Esophagus squamous epithelium (tissue), 5 donors: ENCODE measurements around the gene SLC28A3. TPM values are rescaled to one million over a fixed set of nuclear protein-coding genes. Genes with fewer than 3 reads are reported as not detected.
A peak's percentile ranks its signal among the peaks of the same experiment; 100 is the strongest.

Source experiments
- DNase-seq: peaks from one replicate; lab custom pipeline; 2025; lab: John Stamatoyannopoulos, UW
- H3K27ac ChIP-seq, 4 donors: fragments of 200-600 bp; sonication (generic); one replicate each; pipeline ENCODE4 v1.5.1; 2016 to 2019; ENCODE audit warnings: mild to moderate bottlenecking in 1 of 4
- H3K27me3 ChIP-seq, 4 donors: fragments of 200-600 bp; sonication (generic); 1 replicate in 3 of 4; 2 replicates in 1 of 4; pipeline versions ENCODE4 v1.5.1 to v1.6.0; 2017 to 2021; ENCODE audit warnings: antibody characterized with exemption in 1 of 4
- H3K36me3 ChIP-seq, 3 donors: fragments of 200-600 bp; sonication (generic); one replicate each; pipeline ENCODE4 v1.5.1; 2016 to 2019
- H3K4me1 ChIP-seq, 3 donors: fragments of 200-600 bp; sonication (generic); one replicate each; pipeline ENCODE4 v1.5.1; 2017 to 2019
- H3K4me3 ChIP-seq, 4 donors: fragments of 200-600 bp; sonication (generic); 1 replicate in 3 of 4; 2 replicates in 1 of 4; pipeline ENCODE4 v1.5.1; 2016 to 2019; ENCODE audit warnings: mild to moderate bottlenecking in 2 of 4, moderate library complexity in 1 of 4
- H3K9me3 ChIP-seq, 3 donors: fragments of 200-600 bp; sonication (generic); one replicate each; pipeline ENCODE4 v1.5.1; 2016 to 2019
- CTCF ChIP-seq, 6 experiments: fragments of 450-650 bp in 4 of 6; fragments of 200-600 bp in 2 of 6; sonication (generic) in 2 of 6; IDR thresholded peaks; one replicate each; pipeline ENCODE4 v1.5.1; 2016 to 2019; ENCODE audit warnings: antibody characterized with exemption in 6 of 6, mild to moderate bottlenecking in 4 of 6, moderate library complexity in 4 of 6
- POLR2A ChIP-seq, 4 donors: fragments of 450-650 bp; IDR thresholded peaks; one replicate each; pipeline ENCODE4 v1.6.1; 2017; ENCODE audit warnings: antibody characterized with exemption in 4 of 4, mild to moderate bottlenecking in 4 of 4, moderate library complexity in 3 of 4
- WGBS, 2 donors: methylation state at CpG; one replicate each; pipeline ENCODE4 v1.1.5; 2018; 5-methylcytosine and 5-hydroxymethylcytosine counted together
- intact Hi-C: fragments of 100-400 bp; cut with DNase I; formaldehyde crosslinking; loops from one replicate; pipeline ENCODE4 v1.15.0; 2022
- total RNA-seq, 4 donors: library from RNA; depleted of rRNA; stranded (reverse); fragments of >200 nt; gene quantifications; one replicate each; pipeline ENCODE4 v1.1.0, GENCODE V29; 2016
- donor health status: DM: yes; HTN: yes; CAD: no.

Gene SLC28A3
- total RNA-seq, 4 donors from 2014 or later, result 0.95 to 16.1 (median 2.7) TPM

DNA sequence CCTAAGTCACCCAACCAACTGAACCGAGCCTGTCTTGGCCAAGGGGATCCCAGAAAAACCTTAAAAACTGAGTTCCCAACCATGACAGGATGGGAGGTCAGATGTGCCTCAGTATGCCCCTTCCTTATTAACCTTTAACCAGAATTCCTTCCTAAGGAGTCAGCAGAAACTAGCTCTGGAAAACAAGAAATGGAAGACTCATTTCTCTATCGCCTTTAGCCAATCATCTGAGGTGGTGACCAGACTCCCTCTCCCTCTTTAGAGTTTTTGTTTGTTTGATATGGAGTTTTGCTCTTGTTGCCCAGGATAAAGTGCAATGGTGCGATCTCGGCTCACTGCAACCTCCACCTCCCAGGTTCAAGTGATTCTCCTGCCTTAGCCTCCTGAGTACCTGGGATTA, 37.5 kb downstream of the SLC28A3 start:
- H3K27me3 ChIP-seq, result no peaks in the 10 kb centered on the region
- 79 to 93% methylated on average over 4 of the region's 4 CpGs for WGBS, 2 donors
- TF ChIP-seq CTCF (IDR thresholded peaks at IDR 0.05), result no peak
- TF ChIP-seq POLR2A (IDR thresholded peaks at IDR 0.05), result no peak
- peaks cover 0 to 44% (median 11%) of the 10 kb centered on the region in 3 donors for H3K4me1 ChIP-seq
- H3K27ac ChIP-seq, result no peak overlapping the region
- no peaks in the 10 kb centered on the region for H3K36me3 ChIP-seq
- DNase-seq, result no peak
- H3K4me3 ChIP-seq, result no peak overlapping the region
- no peaks in the 10 kb centered on the region for H3K9me3 ChIP-seq
- intact Hi-C loops, result no loop called here

DNA sequence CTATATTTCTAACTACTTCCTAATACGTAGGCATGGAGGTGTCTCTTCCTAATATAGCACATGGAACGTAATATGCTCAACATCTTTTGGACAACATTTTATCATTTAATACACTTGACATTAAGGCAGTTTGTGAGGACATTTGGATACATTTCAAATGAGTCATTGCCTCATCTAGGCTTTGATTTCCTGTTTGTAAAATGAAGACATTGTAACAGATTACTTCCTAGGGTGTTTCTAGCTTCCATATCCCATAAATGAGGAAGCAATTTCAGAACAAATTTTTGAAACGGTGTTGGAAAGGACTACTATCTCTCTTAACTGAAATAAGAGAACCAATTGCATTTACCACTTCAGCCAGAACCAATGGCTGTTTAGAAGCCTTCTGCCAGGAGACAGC, 38.7 kb downstream of the SLC28A3 start:
- H3K27me3 ChIP-seq, result no peaks in the 10 kb centered on the region
- no peak for DNase-seq
- TF ChIP-seq CTCF (IDR thresholded peaks at IDR 0.05) (no peak), POLR2A (IDR thresholded peaks at IDR 0.05) (no peak)
- intact Hi-C loops, result no loop called here
- 18 to 27% methylated on average over 3 of the region's 3 CpGs for WGBS, 2 donors
- peak overlapping the region in 3 of 4 donors; percentile 13 to 51 (median 29) for H3K27ac ChIP-seq
- H3K4me3 ChIP-seq, result no peak overlapping the region
- no peaks in the 10 kb centered on the region for H3K36me3 ChIP-seq
- peaks cover 0 to 44% (median 11%) of the 10 kb centered on the region in 3 donors for H3K4me1 ChIP-seq
- no peaks in the 10 kb centered on the region for H3K9me3 ChIP-seq

DNA sequence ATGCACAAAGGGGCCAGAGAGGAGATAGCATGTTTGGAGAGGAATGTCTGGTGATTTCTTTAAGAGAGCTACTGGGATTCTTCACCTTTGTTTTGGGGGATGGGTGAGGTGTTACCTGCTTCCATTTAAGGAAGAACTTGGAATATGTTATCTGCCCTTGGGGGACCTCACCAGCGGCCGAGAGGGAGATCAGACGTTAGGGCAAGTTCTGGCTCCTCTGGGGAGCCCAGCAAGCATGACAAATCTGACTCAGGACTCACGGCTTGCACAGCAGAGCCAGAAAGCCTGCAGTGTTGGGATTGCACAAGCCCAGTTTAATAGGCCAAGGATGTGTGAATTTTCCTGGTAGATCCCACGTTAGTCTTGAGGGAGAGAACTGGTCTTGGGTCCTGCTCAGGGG, 40.3 kb downstream of the SLC28A3 start:
- Histone ChIP-seq H3K36me3 (no peaks in the 10 kb centered on the region), H3K9me3 (no peaks in the 10 kb centered on the region), H3K4me1 (peaks cover 0 to 57% (median 22%) of the 10 kb centered on the region in 3 donors), H3K4me3 (no peak overlapping the region), H3K27me3 (no peaks in the 10 kb centered on the region), H3K27ac (peak overlapping the region; percentile 30 to 52 (median 42))
- DNase-seq, result no peak
- intact Hi-C loops, result no loop called here
- WGBS, 2 donors, result 27 to 60% methylated on average over 5 of the region's 5 CpGs
- TF ChIP-seq CTCF (IDR thresholded peaks at IDR 0.05) (no peak), POLR2A (IDR thresholded peaks at IDR 0.05) (no peak)

- H3K36me3 ChIP-seq, result no peaks in the 10 kb centered on the region
- no peak overlapping the region for H3K27ac ChIP-seq
- 86 to 93% methylated on average over 4 of the region's 4 CpGs for WGBS, 2 donors
- DNase-seq, result no peak
- no peaks in the 10 kb centered on the region for H3K9me3 ChIP-seq
- peaks cover 0 to 55% (median 26%) of the 10 kb centered on the region in 3 donors for H3K4me1 ChIP-seq
- TF ChIP-seq POLR2A (IDR thresholded peaks at IDR 0.05) (no peak), CTCF (IDR thresholded peaks at IDR 0.05) (no peak)
- no peak overlapping the region for H3K4me3 ChIP-seq
- no peaks in the 10 kb centered on the region for H3K27me3 ChIP-seq
- intact Hi-C loops, result no loop called here
These were observed 43.3 kb downstream of the SLC28A3 start for GRCh38 chr9:84297162-84297821.

DNA sequence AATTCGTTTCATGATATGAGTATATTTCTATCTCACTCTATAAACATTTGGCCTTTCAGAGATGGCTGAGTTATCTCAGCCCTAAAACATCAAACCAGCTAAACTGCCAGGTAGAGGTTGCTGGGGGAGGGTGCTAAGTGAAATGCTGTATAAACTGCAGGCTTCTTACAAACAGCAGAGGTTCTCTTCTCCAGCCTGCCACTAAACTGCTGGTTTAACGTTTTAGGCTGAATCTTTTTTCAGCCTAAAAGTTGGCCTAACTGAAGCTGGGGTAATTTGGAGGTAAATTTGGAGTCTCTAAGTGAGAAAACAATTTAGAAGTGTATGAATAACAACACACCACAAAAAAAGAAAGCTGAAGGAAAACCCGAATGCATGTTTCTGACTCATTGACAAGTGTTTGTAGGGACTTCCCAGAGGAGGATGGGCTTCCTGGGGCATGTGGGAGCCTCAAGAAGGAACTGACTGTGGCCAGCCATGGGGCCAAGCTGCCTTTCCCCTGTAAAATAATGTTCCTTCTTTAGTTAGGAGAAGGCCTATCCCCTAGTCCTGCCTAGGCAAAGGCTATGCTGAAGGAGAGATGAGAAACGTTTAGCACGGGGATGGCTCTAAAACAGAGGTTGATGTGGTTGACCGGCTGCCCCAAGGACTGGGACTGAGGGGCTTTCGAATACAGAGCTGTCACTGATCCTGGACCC, 44.3 kb downstream of the SLC28A3 start:
- Histone ChIP-seq H3K27me3 (no peaks in the 10 kb centered on the region), H3K27ac (no peak overlapping the region), H3K4me3 (no peak overlapping the region), H3K36me3 (no peaks in the 10 kb centered on the region), H3K4me1 (peaks cover 0 to 55% (median 21%) of the 10 kb centered on the region in 3 donors), H3K9me3 (no peaks in the 10 kb centered on the region)
- intact Hi-C loops, result no loop called here
- no peak for DNase-seq
- TF ChIP-seq CTCF (IDR thresholded peaks at IDR 0.05) (no peak), POLR2A (IDR thresholded peaks at IDR 0.05) (no peak)
- 50 to 57% methylated on average over 7 of the region's 7 CpGs for WGBS, 2 donors
